ENCODE measurements around the gene SEMA3F. TPM values are rescaled to one million over a fixed set of nuclear protein-coding genes. Genes with fewer than 3 reads are reported as not detected.

The SEMA3F gene
- total and polyA plus RNA-seq, 2 of the 4 experiments (the other 2 are of a cell fraction): 7.3 to 23.3 TPM

- peak overlapping the region; percentile 3; the same call in 1 of the 2 replicates for H2BK20ac ChIP-seq (ENCODE audit: low read depth, low read length)
- peaks cover 29% of the 10 kb centered on the region for H3K4me1 ChIP-seq (ENCODE audit: control insufficient read depth, insufficient read depth, low read length)
- H3K56ac ChIP-seq (ENCODE audit: extremely low read depth, insufficient read depth, low read length): no peak overlapping the region; the same call in 1 of the 2 replicates
- H2AK9ac ChIP-seq (replicated peaks; ENCODE audit: low read depth, low read length, poor library complexity): peak overlapping the region; percentile 88
- CTCF ChIA-PET: interaction anchor here (2.4 kb wide), 1 partner anchor 31 kb away, joined by 6 read pairs; no protein-coding TSS in a partner anchor
- H4K91ac ChIP-seq (ENCODE audit: insufficient read depth, low read depth, low read length): peak overlapping the region; percentile 31
- 0 out of 2 replicates have a peak, but pooled peaks cover 4% of the 10 kb centered on the region for H4K20me1 ChIP-seq (ENCODE audit: insufficient read depth, low read length)
- H3K23ac ChIP-seq (ENCODE audit: low read depth, low read length): no peak overlapping the region
- no peaks in the 10 kb centered on the region for H3K9me3 ChIP-seq (ENCODE audit: control insufficient read depth, insufficient read depth, low read length)
- H3K36me3 ChIP-seq (ENCODE audit: control insufficient read depth, insufficient read depth, low read length): peaks cover 14% of the 10 kb centered on the region; the same call in 1 of the 2 replicates
- intact Hi-C loops (cut with micrococcal nuclease): no loop called here
- POLR2A ChIA-PET (ENCODE audit: unreplicated experiment): no interaction called here
- no peak overlapping the region; the same call in 1 of the 2 replicates for H3K18ac ChIP-seq (ENCODE audit: low read depth, low read length)
- no peak overlapping the region for H3K9ac ChIP-seq (ENCODE audit: low read depth, low read length)
- dilution Hi-C loops (cut with HindIII; ENCODE audit: low sequenced_read_pairs, unreplicated experiment): no loop called here
- H4K8ac ChIP-seq (ENCODE audit: low read depth in 2 of 2, low read length in 2 of 2): peak overlapping the region in 1 of 2 experiments; percentile 27; a peak in 2 of 4 replicates
- H3K14ac ChIP-seq (replicated peaks; ENCODE audit: low read depth, low read length): peak overlapping the region; percentile 65
- 100% methylated on average over 2 of the region's 12 CpGs; no CpG with 5 or more reads in 1 of the 2 experiments for WGBS, 2 experiments (ENCODE audit: extremely low coverage in 2 of 2, insufficient read length in 1 of 2)
- peaks cover 8 to 56% of the 10 kb centered on the region in 2 experiments; a peak in 3 of 4 replicates for H3K79me1 ChIP-seq (ENCODE audit: low read depth in 1 of 2, low read length in 2 of 2)
- H2BK120ac ChIP-seq (ENCODE audit: low read depth, low read length): peak overlapping the region; percentile 61; the same call in 1 of the 2 replicates
- ATAC-seq (ENCODE audit: low read depth) (no peak), DNase-seq (peak; percentile 44)
- peak overlapping the region; percentile 92 for H2AFZ ChIP-seq (replicated peaks; ENCODE audit: low read length, poor library complexity)
- peaks cover 5% of the 10 kb centered on the region; the same call in 1 of the 2 replicates for H3K9me1 ChIP-seq (ENCODE audit: insufficient read depth, low read length)
- H3K4me3 ChIP-seq (ENCODE audit: insufficient read depth, low read depth, low read length): no peak overlapping the region
- in situ Hi-C loops (cut with MboI; ENCODE audit: low sequenced_read_pairs): no loop called here
- peak overlapping the region; percentile 30 for H2BK5ac ChIP-seq (ENCODE audit: low read depth, low read length, poor library complexity, severe bottlenecking)
- peaks cover 7% of the 10 kb centered on the region; the same call in 1 of the 2 replicates for H3K27me3 ChIP-seq (ENCODE audit: control insufficient read depth, insufficient read depth, low read length)
- BruUV-seq (replicated peaks): no TSS peak
- peak overlapping the region; percentile 13 for H4K5ac ChIP-seq (ENCODE audit: low read depth, low read length)
- peak overlapping the region; percentile 6; the same call in 1 of the 2 replicates for H3K27ac ChIP-seq (ENCODE audit: insufficient read depth, low read length)
- H2BK15ac ChIP-seq (ENCODE audit: low read depth, low read length): no peak overlapping the region; the same call in 2 of the 3 replicates
- no peak overlapping the region for H3K4me2 ChIP-seq (ENCODE audit: low read depth, low read length)
- H3K4ac ChIP-seq (ENCODE audit: low read depth, low read length): peak overlapping the region; percentile 98
- peak overlapping the region; percentile 90 for H2AK5ac ChIP-seq (ENCODE audit: low read depth, low read length)
- TF ChIP-seq CEBPB (IDR thresholded peaks at IDR 0.05; ENCODE audit: low read depth, low read length) (no peak), RFX5 (IDR thresholded peaks at IDR 0.05; ENCODE audit: low read depth, low read length) (no peak), SMC3 (IDR thresholded peaks at IDR 0.05; ENCODE audit: low read depth, low read length) (no peak), MAFK (IDR thresholded peaks at IDR 0.05; ENCODE audit: low read depth, low read length) (no peak), ELK1 (IDR thresholded peaks at IDR 0.05; ENCODE audit: borderline replicate concordance, low read depth, low read length) (no peak), USF2 (IDR thresholded peaks at IDR 0.05; ENCODE audit: low read depth, low read length) (no peak), RCOR1 (IDR thresholded peaks at IDR 0.05; ENCODE audit: insufficient replicate concordance, low read length) (no peak), MAZ (IDR thresholded peaks at IDR 0.05; ENCODE audit: borderline replicate concordance, low read depth, low read length) (no peak), CHD1 (IDR thresholded peaks at IDR 0.05; ENCODE audit: low read depth, low read length) (no peak), CTCF (conservative IDR thresholded peaks at IDR 0.05; ENCODE audit: low read depth, low read length) (no peak), POLR2A (IDR thresholded peaks at IDR 0.05; ENCODE audit: low read depth, low read length) (no peak), MXI1 (IDR thresholded peaks at IDR 0.05; ENCODE audit: borderline replicate concordance, low read depth, low read length) (no peak), FOS (IDR thresholded peaks at IDR 0.05; ENCODE audit: low read depth, low read length) (no peak), BHLHE40 (IDR thresholded peaks at IDR 0.05; ENCODE audit: low read depth, low read length) (no peak)
These were observed 2.9 kb downstream of the SEMA3F start for GRCh38 chr3:50157827-50158529.
